NB4 (cell line): ENCODE results near the gene XYLT1.

ENCODE experiments used
- DNase-seq: peaks from one replicate; pipeline ENCODE4 v3.0.0; 2010; ENCODE audit warnings: low read depth
- H3K4me3 ChIP-seq: one replicate; pipeline ENCODE4 v1.5.1; 2011; ENCODE audit warnings: mild to moderate bottlenecking, low read depth, low read length, moderate library complexity
- MYC ChIP-seq: IDR thresholded peaks from 2 replicates; pipeline ENCODE4 v1.6.1; 2011; ENCODE audit warnings: low read depth, low read length
- POLR2A ChIP-seq: IDR thresholded peaks from 2 replicates; pipeline ENCODE4 v1.6.1; 2011; ENCODE audit warnings: mild to moderate bottlenecking; ENCODE audit not compliant: insufficient read length; ENCODE audit errors: extremely low read depth
- TF ChIP-seq, protein P1 (sequence below): IDR thresholded peaks from one replicate; pipeline ENCODE4 v1.5.1; 2012; ENCODE audit warnings: low read depth, low read length
- TF ChIP-seq, protein P2 (sequence below): IDR thresholded peaks from 2 replicates; pipeline ENCODE4 v1.6.1; 2011; ENCODE audit warnings: low read depth, low read length

XYLT1 gene

DNA sequence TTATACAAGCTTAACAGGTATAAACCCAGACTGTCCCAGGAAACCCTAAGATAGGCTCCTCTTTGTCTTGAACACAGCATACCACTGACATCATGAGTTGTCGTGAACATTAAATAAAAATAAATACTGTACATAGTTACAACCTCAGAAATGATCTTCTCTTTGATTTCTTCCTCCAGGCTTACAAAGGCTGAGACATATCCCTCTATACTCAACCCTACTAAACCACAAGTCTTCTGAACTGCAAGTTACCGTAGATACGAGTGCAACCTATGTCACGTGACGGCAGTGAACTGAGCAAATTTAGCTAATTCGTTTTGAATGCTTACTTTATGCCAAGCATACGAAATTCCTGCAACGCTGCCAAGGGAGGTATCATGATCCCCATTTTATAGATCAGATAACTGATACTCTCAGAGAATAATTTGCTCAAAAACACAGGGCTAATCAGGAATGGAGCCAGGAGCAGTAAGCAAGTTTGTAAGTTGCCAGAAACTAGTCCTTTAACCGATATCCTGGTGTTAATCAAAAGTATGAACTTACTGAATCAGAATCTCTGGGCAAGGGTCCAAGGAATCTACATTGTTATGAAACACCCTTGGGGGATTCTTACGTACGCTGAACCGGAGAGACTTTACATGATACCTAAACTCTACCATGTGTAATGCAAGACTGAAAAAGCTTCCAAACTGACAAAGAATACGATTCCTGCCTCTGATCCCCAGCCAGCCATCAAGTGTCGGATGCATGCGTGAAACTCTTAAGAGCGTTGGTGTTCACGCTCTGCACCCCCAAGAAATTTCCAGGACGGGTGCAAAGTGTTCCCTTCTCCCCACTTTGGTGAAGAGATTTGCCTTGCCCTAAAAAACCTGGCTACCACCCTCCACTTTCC is 106.2 kb downstream of the XYLT1 start:
- DNase-seq, result peak; percentile 63
- no peak overlapping the region for H3K4me3 ChIP-seq
- TF ChIP-seq, protein P1, sequence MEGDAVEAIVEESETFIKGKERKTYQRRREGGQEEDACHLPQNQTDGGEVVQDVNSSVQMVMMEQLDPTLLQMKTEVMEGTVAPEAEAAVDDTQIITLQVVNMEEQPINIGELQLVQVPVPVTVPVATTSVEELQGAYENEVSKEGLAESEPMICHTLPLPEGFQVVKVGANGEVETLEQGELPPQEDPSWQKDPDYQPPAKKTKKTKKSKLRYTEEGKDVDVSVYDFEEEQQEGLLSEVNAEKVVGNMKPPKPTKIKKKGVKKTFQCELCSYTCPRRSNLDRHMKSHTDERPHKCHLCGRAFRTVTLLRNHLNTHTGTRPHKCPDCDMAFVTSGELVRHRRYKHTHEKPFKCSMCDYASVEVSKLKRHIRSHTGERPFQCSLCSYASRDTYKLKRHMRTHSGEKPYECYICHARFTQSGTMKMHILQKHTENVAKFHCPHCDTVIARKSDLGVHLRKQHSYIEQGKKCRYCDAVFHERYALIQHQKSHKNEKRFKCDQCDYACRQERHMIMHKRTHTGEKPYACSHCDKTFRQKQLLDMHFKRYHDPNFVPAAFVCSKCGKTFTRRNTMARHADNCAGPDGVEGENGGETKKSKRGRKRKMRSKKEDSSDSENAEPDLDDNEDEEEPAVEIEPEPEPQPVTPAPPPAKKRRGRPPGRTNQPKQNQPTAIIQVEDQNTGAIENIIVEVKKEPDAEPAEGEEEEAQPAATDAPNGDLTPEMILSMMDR, result no peak
- TF ChIP-seq, protein P2, sequence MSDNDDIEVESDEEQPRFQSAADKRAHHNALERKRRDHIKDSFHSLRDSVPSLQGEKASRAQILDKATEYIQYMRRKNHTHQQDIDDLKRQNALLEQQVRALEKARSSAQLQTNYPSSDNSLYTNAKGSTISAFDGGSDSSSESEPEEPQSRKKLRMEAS, result peak; percentile 75

DNA sequence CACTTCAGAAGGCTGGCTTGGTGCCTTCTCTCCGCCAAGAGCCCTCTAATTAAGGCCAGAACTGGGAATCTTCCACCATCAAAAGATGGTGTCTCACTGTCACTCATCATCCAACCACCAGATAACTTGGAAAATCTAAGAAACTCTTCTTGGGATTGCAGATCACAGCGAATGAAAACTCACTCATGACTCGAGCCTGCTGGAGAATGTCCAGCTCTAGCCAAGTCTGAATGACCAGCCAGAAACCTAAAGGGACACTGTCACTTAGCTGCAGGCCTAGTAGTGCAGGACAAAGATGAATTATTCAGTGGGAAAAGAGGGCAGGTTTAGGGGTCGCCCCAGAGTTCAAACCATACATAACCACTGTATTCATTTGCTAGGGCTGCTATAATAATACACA is 107.8 kb downstream of the XYLT1 start:
- no peak for DNase-seq
- H3K4me3 ChIP-seq, result no peak overlapping the region
- TF ChIP-seq MYC, result no peak
- TF ChIP-seq, protein P2, result no peak
- TF ChIP-seq, protein P1, result no peak
- no peak for TF ChIP-seq POLR2A

DNA sequence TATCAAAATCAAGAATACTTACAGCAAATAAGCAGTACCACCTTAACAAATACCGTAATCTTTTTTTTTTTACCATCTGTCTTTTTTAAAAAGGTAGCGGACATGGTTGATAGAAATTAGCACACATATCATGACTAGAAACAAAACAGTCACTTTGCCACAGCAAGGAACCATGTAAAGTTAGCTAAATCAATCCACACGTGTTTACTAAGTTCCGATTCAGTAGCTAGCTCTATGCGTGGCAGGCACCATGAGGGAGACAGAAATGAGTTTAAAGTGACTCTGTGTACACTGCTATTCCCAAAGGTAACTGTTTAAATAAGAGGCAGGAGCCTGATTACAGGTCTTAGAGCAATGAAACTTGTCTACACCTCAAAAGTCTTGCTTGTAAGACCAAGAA is 108.6 kb downstream of the XYLT1 start:
- TF ChIP-seq POLR2A, result no peak
- TF ChIP-seq, protein P2, result no peak
- TF ChIP-seq, protein P1, result no peak
- TF ChIP-seq MYC, result no peak
- H3K4me3 ChIP-seq, result no peak overlapping the region
- no peak for DNase-seq

DNA sequence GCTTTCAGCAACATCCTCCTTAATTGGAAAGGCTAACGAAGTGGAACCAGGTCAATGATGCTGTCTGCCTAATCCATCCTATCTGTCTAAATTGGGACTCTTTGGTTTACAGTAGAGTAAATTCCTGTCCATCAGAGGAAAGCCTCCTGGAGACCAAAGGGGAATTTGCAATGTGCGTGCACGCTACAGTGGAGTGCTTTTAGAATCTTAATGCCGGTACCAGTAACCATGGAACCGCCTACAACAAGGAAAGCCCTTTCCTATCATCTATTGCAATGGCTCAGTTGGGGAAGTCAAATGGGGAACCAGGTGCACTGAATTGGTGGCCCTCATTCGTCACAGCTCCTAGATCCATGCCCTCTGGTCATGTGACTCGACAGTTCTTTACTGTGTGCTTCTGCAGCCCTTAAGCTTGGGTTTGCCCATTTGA is 110.1 kb downstream of the XYLT1 start:
- H3K4me3 ChIP-seq, result no peak overlapping the region
- no peak for TF ChIP-seq POLR2A
- TF ChIP-seq, protein P2, result no peak
- TF ChIP-seq, protein P1, result no peak
- no peak for TF ChIP-seq MYC
- DNase-seq, result peak; percentile 67

DNA sequence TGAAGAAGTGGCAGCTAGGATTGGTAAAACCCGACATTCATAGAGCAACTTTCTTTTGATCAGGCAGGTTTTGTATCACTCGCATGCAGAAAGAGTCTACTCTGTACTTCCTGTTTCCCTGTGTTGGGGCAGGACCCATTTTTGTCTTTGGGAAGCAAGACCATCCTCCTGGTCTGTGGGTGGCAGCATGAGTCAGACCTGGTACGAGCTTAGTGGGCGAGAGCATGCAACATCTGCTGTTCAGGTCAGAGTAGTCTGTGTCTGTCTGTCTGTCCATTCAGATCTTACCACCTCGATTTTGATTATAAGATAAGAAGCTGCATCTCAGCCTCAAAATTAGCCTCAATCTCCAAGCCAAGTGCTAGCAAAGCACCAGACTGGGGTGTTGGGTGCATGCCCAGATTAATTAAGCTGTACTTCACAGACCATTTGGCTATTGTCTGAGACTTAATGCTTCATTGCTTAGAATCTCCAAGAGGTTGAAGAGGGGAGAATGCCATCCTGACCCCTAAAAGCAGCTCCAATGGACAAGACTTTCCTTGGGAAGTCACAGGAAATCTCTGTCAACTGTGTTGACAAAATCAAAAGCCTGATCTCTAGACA is 110.9 kb downstream of the XYLT1 start:
- DNase-seq, result peak; percentile 94
- TF ChIP-seq MYC (peak; percentile 43; the same call in 1 of the 2 replicates), POLR2A (no peak)
- TF ChIP-seq, protein P2, result 0 out of 2 replicates have a peak, but pooled peaks have one; percentile 21
- no peak overlapping the region for H3K4me3 ChIP-seq

DNA sequence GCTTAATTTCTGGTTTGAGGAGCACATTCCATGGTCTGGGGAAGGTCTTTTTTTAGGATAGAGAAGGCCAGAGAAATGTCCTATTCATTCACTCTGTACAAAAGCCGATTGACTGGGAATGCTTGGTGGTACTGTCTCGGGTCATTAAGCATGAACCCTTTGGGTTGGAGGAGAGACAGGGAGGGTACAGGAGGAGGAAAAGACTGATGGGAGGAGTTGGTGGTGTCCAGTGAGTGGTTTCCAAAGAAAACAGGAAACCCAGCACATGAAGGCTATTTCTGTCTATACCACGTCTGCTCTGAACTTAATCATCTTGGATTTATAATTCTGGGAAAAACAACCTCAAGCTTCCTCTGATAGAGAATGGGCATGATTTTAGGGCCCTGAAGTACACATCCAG is 111.9 kb downstream of the XYLT1 start:
- DNase-seq, result peak; percentile 40
- TF ChIP-seq, protein P2, result no peak
- no peak for TF ChIP-seq MYC
- no peak overlapping the region for H3K4me3 ChIP-seq
